ENCODE results near the gene BID. TPM values are rescaled to one million over a fixed set of nuclear protein-coding genes. Genes with fewer than 3 reads are reported as not detected.

BID gene
- total RNA-seq, 1 experiment from 2014 or later: 58.2 TPM

GRCh38 chr22:17784776-17785175 lies 10.5 kb upstream of the BID start:
- DNase-seq (ENCODE audit: low read depth, low spot score) (no peak), ATAC-seq (peak; percentile 8)
- TF ChIP-seq YY1 (IDR thresholded peaks at IDR 0.05; ENCODE audit: extremely low read depth, insufficient replicate concordance, low read depth, low read length) (no peak), JUND (IDR thresholded peaks at IDR 0.05) (no peak)
- intact Hi-C loops (cut with micrococcal nuclease): loop anchor here (1.0 kb wide), 2 partner anchors 42 to 226 kb away; no protein-coding TSS in a partner anchor
- Histone ChIP-seq H3K79me2 (ENCODE audit: insufficient read depth, low read length) (no peaks in the 10 kb centered on the region), H3K4me1 (ENCODE audit: control insufficient read depth in 1 of 2, insufficient read depth in 2 of 2, low read length in 2 of 2) (peaks cover 10 to 21% of the 10 kb centered on the region in 2 experiments; a peak in 3 of 4 replicates), H3K9ac (ENCODE audit: low read length) (no peak overlapping the region), H4K20me1 (ENCODE audit: insufficient read depth) (no peaks in the 10 kb centered on the region), H2AFZ (ENCODE audit: low read depth, low read length, poor library complexity, severe bottlenecking) (no peak overlapping the region), H3K36me3 (ENCODE audit: control insufficient read depth in 1 of 2, insufficient read depth in 2 of 2, low read length in 2 of 2) (peaks cover 0 to 3% of the 10 kb centered on the region in 2 experiments; a peak in 1 of 4 replicates), H3K4me3 (replicated peaks in 1 of 2; ENCODE audit: low read depth in 1 of 2, low read length in 2 of 2) (no peak overlapping the region), H3K9me2 (ENCODE audit: insufficient read depth) (no peaks in the 10 kb centered on the region), H3K4me2 (ENCODE audit: low read length) (peak overlapping the region; percentile 56), H3K27me3 (ENCODE audit: insufficient read depth, low read length) (no peaks in the 10 kb centered on the region), H3K27ac (ENCODE audit: low read depth, low read length) (no peak overlapping the region), H3K9me3 (ENCODE audit: control insufficient read depth in 1 of 2, insufficient read depth in 1 of 2, low read depth in 1 of 2, low read length in 2 of 2) (no peaks in the 10 kb centered on the region)
- ChIA-PET RAD21 (ENCODE audit: low non-redundant PET in 1 of 2, low total read pairs in 2 of 2, uncharacterized antibody in 2 of 2, unreplicated experiment in 2 of 2) (interaction anchor here (0.9 to 1.7 kb wide), 9 partner anchors 12 to 293 kb away, joined by 3 to 10 read pairs (median 5); partner anchors contain the start of gene PEX26 (in 1 of the 2)), POLR2A (interaction anchor here (0.7 to 1.0 kb wide), 3 partner anchors 43 to 436 kb away, joined by 3 to 4 read pairs (median 3); no protein-coding TSS in a partner anchor), CTCF (interaction anchor here (0.5 to 5.8 kb wide), 17 partner anchors 10 to 710 kb away, joined by 3 to 96 read pairs (median 3); partner anchors contain the start of gene PEX26)
- BruUV-seq (replicated peaks): no TSS peak

- no peaks in the 10 kb centered on the region for H3K79me2 ChIP-seq (ENCODE audit: insufficient read depth, low read length)
- H3K4me1 ChIP-seq (ENCODE audit: control insufficient read depth in 1 of 2, insufficient read depth in 2 of 2, low read length in 2 of 2): peaks cover 10 to 21% of the 10 kb centered on the region in 2 experiments; a peak in 3 of 4 replicates
- RAD21 ChIA-PET (ENCODE audit: low non-redundant PET in 1 of 2, low total read pairs in 2 of 2, uncharacterized antibody in 2 of 2, unreplicated experiment in 2 of 2): interaction anchor here in 1 of 2 experiments (1.7 kb wide), 1 partner anchor 292 kb away, joined by 7 read pairs; no protein-coding TSS in a partner anchor
- no TSS peak for BruUV-seq (replicated peaks)
- no peak overlapping the region for H3K27ac ChIP-seq (ENCODE audit: low read depth, low read length)
- H4K20me1 ChIP-seq (ENCODE audit: insufficient read depth): no peaks in the 10 kb centered on the region
- no peaks in the 10 kb centered on the region for H3K9me3 ChIP-seq (ENCODE audit: control insufficient read depth in 1 of 2, insufficient read depth in 1 of 2, low read depth in 1 of 2, low read length in 2 of 2)
- no peak overlapping the region for H3K4me3 ChIP-seq (replicated peaks in 1 of 2; ENCODE audit: low read depth in 1 of 2, low read length in 2 of 2)
- DNase-seq (ENCODE audit: low read depth, low spot score) (no peak), ATAC-seq (no peak)
- H2AFZ ChIP-seq (ENCODE audit: low read depth, low read length, poor library complexity, severe bottlenecking): no peak overlapping the region
- TF ChIP-seq CEBPB (IDR thresholded peaks at IDR 0.05; ENCODE audit: low read depth) (no peak), CBX3 (IDR thresholded peaks at IDR 0.05; ENCODE audit: low read depth) (no peak), SIN3A (IDR thresholded peaks at IDR 0.05; ENCODE audit: low read depth) (no peak), ATF3 (IDR thresholded peaks at IDR 0.05) (no peak), MAX (IDR thresholded peaks at IDR 0.05) (no peak), ELF1 (IDR thresholded peaks at IDR 0.05; ENCODE audit: borderline replicate concordance, low read depth) (no peak)
- CTCF ChIA-PET: interaction anchor here (1.2 to 5.8 kb wide), 5 partner anchors 29 to 509 kb away, joined by 3 to 96 read pairs (median 44); partner anchors contain the start of gene PEX26
- H3K27me3 ChIP-seq (ENCODE audit: insufficient read depth, low read length): no peaks in the 10 kb centered on the region
- no peak overlapping the region for H3K4me2 ChIP-seq (ENCODE audit: low read length)
- POLR2A ChIA-PET: no interaction called here
- H3K36me3 ChIP-seq (ENCODE audit: control insufficient read depth in 1 of 2, insufficient read depth in 2 of 2, low read length in 2 of 2): no peaks in the 10 kb centered on the region; a peak in 1 of 4 replicates
- intact Hi-C loops (cut with micrococcal nuclease): no loop called here
- no peaks in the 10 kb centered on the region for H3K9me2 ChIP-seq (ENCODE audit: insufficient read depth)
- no peak overlapping the region for H3K9ac ChIP-seq (ENCODE audit: low read length)
Observed at GRCh38 chr22:17783773-17784480, 9.7 kb upstream of the BID start.
